ENCODE data around the gene CDH4.

- no peak for TF ChIP-seq CTCF (tag by site-specific recombination; IDR thresholded peaks at IDR 0.05)
- TF ChIP-seq ZNF391 (tag by site-specific recombination; IDR thresholded peaks at IDR 0.05; ENCODE audit: borderline replicate concordance, low read depth), result no peak
- no peak for TF ChIP-seq ZNF626 (tag by site-specific recombination; IDR thresholded peaks at IDR 0.05)
- TF ChIP-seq ZBTB11 (tag by site-specific recombination; conservative IDR thresholded peaks at IDR 0.05; ENCODE audit: low read depth), result no peak
These were observed 536.3 kb downstream of the CDH4 start for GRCh38 chr20:61788343-61788742.
